Esophagus squamous epithelium (tissue), 5 donors: ENCODE data around the gene ABCB9. TPM values are rescaled to one million over a fixed set of nuclear protein-coding genes. Genes with fewer than 3 reads are reported as not detected.

ENCODE experiments used
- DNase-seq: peaks from one replicate; lab custom pipeline; 2025; lab: John Stamatoyannopoulos, UW
- H3K27ac ChIP-seq, 4 donors: fragments of 200-600 bp; sonication (generic); one replicate each; pipeline ENCODE4 v1.5.1; 2016 to 2019; ENCODE audit warnings: mild to moderate bottlenecking in 1 of 4
- H3K27me3 ChIP-seq, 4 donors: fragments of 200-600 bp; sonication (generic); 1 replicate in 3 of 4; 2 replicates in 1 of 4; pipeline versions ENCODE4 v1.5.1 to v1.6.0; 2017 to 2021; ENCODE audit warnings: antibody characterized with exemption in 1 of 4
- H3K36me3 ChIP-seq, 3 donors: fragments of 200-600 bp; sonication (generic); one replicate each; pipeline ENCODE4 v1.5.1; 2016 to 2019
- H3K4me1 ChIP-seq, 3 donors: fragments of 200-600 bp; sonication (generic); one replicate each; pipeline ENCODE4 v1.5.1; 2017 to 2019
- H3K4me3 ChIP-seq, 4 donors: fragments of 200-600 bp; sonication (generic); 1 replicate in 3 of 4; 2 replicates in 1 of 4; pipeline ENCODE4 v1.5.1; 2016 to 2019; ENCODE audit warnings: mild to moderate bottlenecking in 2 of 4, moderate library complexity in 1 of 4
- H3K9me3 ChIP-seq, 3 donors: fragments of 200-600 bp; sonication (generic); one replicate each; pipeline ENCODE4 v1.5.1; 2016 to 2019
- CTCF ChIP-seq, 6 experiments: fragments of 450-650 bp in 4 of 6; fragments of 200-600 bp in 2 of 6; sonication (generic) in 2 of 6; IDR thresholded peaks; one replicate each; pipeline ENCODE4 v1.5.1; 2016 to 2019; ENCODE audit warnings: antibody characterized with exemption in 6 of 6, mild to moderate bottlenecking in 4 of 6, moderate library complexity in 4 of 6
- POLR2A ChIP-seq, 4 donors: fragments of 450-650 bp; IDR thresholded peaks; one replicate each; pipeline ENCODE4 v1.6.1; 2017; ENCODE audit warnings: antibody characterized with exemption in 4 of 4, mild to moderate bottlenecking in 4 of 4, moderate library complexity in 3 of 4
- WGBS, 2 donors: methylation state at CpG; one replicate each; pipeline ENCODE4 v1.1.5; 2018; 5-methylcytosine and 5-hydroxymethylcytosine counted together
- intact Hi-C: fragments of 100-400 bp; cut with DNase I; formaldehyde crosslinking; loops from one replicate; pipeline ENCODE4 v1.15.0; 2022
- total RNA-seq, 4 donors: library from RNA; depleted of rRNA; stranded (reverse); fragments of >200 nt; gene quantifications; one replicate each; pipeline ENCODE4 v1.1.0, GENCODE V29; 2016
- donor health status: DM: yes; HTN: yes; CAD: no.

ABCB9 gene
- total RNA-seq, 4 donors from 2014 or later: 2.9 to 5.5 (median 3.3) TPM

- no peak overlapping the region for H3K4me3 ChIP-seq
- H3K27me3 ChIP-seq: no peaks in the 10 kb centered on the region
- WGBS, 2 donors: 60 to 68% methylated on average over 8 to 9 of the region's 45 CpGs
- H3K36me3 ChIP-seq: peaks cover 0 to 77% (median 5%) of the 10 kb centered on the region in 3 donors
- peak overlapping the region; percentile 24 to 85 (median 65) for H3K27ac ChIP-seq
- TF ChIP-seq CTCF (IDR thresholded peaks at IDR 0.05) (no peak), POLR2A (IDR thresholded peaks at IDR 0.05) (no peak)
- DNase-seq: no peak
- H3K4me1 ChIP-seq: peaks cover 41 to 50% (median 42%) of the 10 kb centered on the region in 3 donors
- H3K9me3 ChIP-seq: no peaks in the 10 kb centered on the region
- intact Hi-C loops: no loop called here
Measured at GRCh38 chr12:122985338-122986257, 19.3 kb upstream of the ABCB9 start.

GRCh38 chr12:122984612-122985337 lies 18.5 kb upstream of the ABCB9 start:
- Histone ChIP-seq H3K36me3 (peaks cover 0 to 69% (median 5%) of the 10 kb centered on the region in 3 donors), H3K27me3 (no peaks in the 10 kb centered on the region), H3K27ac (peak overlapping the region; percentile 24 to 85 (median 65)), H3K9me3 (no peaks in the 10 kb centered on the region), H3K4me1 (peaks cover 44 to 54% (median 45%) of the 10 kb centered on the region in 3 donors), H3K4me3 (peak overlapping the region in 1 of 4 donors; percentile 22)
- 32 to 43% methylated on average over 21 to 23 of the region's 34 CpGs for WGBS, 2 donors
- TF ChIP-seq POLR2A (IDR thresholded peaks at IDR 0.05) (no peak), CTCF (IDR thresholded peaks at IDR 0.05) (no peak)
- DNase-seq: no peak
- intact Hi-C loops: no loop called here

GRCh38 chr12:122983789-122984515 lies 17.7 kb upstream of the ABCB9 start:
- 44 to 45% methylated on average over 7 to 8 of the region's 9 CpGs for WGBS, 2 donors
- Histone ChIP-seq H3K27me3 (no peaks in the 10 kb centered on the region), H3K36me3 (peaks cover 0 to 63% (median 5%) of the 10 kb centered on the region in 3 donors), H3K4me3 (no peak overlapping the region), H3K9me3 (no peaks in the 10 kb centered on the region), H3K27ac (peak overlapping the region; percentile 24 to 85 (median 65)), H3K4me1 (peaks cover 50 to 62% (median 54%) of the 10 kb centered on the region in 3 donors)
- no peak for TF ChIP-seq POLR2A (IDR thresholded peaks at IDR 0.05)
- no peak for TF ChIP-seq CTCF (IDR thresholded peaks at IDR 0.05)
- DNase-seq: no peak
- intact Hi-C loops: no loop called here

- H3K27me3 ChIP-seq: no peaks in the 10 kb centered on the region
- 80% methylated on average over 8 to 12 of the region's 21 CpGs for WGBS, 2 donors
- no peak overlapping the region for H3K4me3 ChIP-seq
- no peaks in the 10 kb centered on the region for H3K9me3 ChIP-seq
- no peak for DNase-seq
- H3K4me1 ChIP-seq: peaks cover 50 to 70% (median 55%) of the 10 kb centered on the region in 3 donors
- peak overlapping the region; percentile 24 to 85 (median 65) for H3K27ac ChIP-seq
- H3K36me3 ChIP-seq: peaks cover 0 to 63% (median 5%) of the 10 kb centered on the region in 3 donors
- TF ChIP-seq POLR2A (IDR thresholded peaks at IDR 0.05) (no peak), CTCF (IDR thresholded peaks at IDR 0.05) (no peak)
- intact Hi-C loops: no loop called here
Measured at GRCh38 chr12:122982963-122983788, 16.9 kb upstream of the ABCB9 start.
